NCI-H524 (cell line): ENCODE data around the gene FANK1.
"Not testable (repeated sequence)": the region's sequence is repeated elsewhere in the genome, so short reads cannot be mapped to it uniquely, and the experiment has no call there.

ENCODE experiments used
- DNase-seq, 2 experiments: peaks; one replicate each; lab custom pipeline; 2025; lab: John Stamatoyannopoulos, UW

FANK1 gene

DNA sequence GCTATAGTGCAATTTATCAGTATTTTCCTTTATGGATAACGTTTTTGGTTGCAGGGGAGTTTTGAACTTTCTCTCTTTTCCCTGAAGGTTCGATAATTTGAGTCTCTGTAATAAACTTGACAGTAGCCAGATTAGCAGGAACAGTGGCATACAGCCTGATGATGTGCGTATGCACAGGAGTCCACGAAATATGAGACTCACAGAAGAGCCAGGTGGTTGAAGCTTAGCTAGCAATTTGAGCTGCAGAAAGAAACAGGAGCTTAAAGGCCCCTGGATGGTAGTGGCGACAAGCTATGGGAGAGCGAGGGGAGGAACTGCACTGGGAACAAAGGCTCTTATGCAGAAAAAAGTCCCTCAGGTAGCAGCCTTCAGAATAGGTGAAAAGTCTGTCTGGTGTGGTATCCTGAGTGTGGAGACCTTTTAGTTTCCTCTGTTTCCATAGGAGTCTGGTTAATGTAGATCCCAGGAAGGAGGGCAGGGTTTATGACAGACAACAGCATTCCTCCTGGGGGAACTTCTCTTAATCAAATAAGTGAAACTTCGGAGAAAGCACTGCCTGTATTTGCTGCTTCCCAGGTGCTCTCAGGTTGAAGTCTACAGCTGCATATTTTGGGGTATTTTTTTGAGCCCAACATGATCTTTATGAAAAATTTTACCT is 32.7 kb downstream of the FANK1 start:
- DNase-seq: peak in 1 of 2 experiments; percentile 65

DNA sequence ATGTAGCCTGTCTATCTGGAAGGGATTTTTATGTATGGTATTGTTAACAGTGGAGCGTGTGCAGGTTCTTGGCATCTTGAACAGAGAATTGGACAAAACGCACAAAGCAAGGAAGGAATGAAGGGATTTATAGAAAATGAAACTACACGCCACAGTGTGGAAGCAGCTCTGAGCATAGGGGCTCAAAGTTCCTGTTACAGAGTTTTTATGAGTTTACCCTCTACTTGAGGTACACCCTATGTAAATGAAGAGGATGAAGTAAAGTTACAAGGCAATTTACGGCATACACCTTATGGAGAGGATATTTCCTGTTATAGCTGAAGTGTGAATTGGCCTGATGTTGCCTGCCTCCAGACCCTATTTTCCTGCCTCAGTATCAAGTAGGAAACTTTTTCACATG is 33.3 kb downstream of the FANK1 start:
- DNase-seq: no peak

DNA sequence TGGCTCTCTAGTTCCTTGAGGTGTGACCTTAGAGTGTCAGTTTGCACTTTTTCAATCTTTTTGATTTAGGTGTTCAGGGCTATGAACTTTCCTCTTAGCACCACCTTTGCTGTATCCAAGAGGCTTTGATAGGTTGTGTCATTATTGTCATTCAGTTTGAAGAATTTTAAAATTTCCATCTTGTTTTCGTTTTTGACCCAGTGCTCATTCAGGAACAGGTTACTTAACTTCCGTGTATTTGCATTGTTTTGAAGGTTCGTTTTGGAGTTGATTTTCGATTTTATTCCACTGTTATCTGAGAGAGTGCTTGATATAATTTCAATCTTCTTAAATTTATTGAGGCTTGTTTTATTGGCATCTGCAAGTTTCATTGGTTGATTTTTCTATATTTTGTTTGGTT is 37.3 kb downstream of the FANK1 start:
- no peak for DNase-seq

DNA sequence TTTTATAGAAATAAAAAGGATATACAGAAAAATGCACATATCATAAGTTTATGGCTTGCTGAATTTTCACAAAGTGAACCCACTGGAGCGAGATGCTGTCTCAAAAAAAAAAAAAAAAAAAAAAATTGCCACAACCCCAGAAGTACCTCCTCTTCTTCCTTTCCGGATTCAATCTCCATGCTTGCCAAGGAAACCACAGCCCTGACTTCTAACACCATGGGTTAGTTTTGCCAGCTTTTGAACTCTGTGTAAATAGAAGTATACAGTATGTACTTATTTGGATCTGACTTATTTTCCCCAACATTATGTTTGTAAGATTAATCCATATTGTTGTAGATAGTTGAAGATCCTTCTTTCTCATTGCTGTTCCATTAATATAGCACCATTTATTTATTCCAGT is 40.0 kb downstream of the FANK1 start:
- DNase-seq: no peak

DNA sequence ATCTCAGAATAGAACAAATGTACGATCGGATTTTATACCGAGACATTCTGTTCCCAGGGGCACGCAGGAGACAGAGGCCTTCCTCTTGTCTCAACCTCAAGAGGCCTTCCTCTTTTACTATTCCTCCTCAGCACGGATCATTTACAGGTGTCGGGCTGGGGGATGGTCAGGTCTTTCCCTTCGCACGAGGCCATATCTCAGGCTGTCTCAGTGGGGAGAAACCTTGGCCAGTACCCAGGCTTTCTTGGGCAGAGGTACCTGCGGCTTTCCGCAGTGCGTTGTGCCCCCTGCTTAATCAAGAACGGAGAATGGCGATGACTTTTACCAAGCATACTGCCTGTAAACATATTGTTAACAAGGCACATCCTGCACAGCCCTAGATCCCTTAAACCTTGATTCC is 44.2 kb downstream of the FANK1 start:
- DNase-seq: no peak

DNA sequence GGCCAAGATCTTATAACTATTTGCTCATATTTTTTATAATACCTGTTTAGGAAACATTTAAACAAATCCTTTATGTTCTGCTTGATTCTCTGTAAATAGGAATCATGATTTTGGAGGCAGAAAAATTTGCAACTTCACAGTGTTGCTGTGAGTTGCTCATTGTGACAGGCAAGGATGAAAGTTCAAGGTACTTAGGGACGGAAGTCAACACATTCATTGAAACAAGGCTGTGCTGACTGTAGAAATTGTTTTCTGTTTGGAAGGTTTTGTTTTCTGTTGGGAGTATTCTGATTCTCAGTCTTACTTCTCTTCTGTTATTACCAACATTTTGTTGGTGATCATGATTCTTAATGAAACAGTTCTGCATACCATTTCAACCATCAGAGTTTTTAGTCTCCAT is 54.9 kb downstream of the FANK1 start:
- DNase-seq: no peak

DNA sequence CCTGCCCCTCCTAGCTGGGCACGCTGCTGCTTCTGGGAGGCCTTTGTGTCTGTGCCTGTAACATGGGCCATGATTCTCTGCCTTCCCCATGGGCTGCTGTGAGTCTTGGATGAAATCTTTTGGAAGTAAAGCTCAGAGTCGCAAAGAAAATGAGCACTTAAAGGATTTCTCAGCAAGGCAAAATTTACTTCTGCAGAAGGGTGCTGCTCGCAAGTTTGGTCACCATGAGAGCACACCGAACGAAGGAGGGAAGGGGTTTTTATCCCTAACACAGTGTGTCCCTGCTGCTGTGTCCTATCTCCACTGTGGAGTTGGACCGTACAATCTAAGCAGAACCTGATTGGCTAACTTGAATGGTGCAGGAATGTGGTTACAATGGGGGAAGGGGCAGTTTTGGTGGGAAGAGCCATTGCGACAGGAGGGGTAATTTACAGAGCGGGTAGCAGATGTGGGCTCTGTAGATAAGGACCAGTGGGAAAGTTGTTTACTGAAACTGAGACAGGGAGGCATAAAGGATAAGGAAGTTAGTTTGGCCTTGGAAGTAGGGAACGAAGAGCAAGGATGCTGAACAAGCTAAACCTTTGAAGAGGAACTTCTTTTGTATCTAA is 57.5 kb downstream of the FANK1 start:
- no peak for DNase-seq

DNA sequence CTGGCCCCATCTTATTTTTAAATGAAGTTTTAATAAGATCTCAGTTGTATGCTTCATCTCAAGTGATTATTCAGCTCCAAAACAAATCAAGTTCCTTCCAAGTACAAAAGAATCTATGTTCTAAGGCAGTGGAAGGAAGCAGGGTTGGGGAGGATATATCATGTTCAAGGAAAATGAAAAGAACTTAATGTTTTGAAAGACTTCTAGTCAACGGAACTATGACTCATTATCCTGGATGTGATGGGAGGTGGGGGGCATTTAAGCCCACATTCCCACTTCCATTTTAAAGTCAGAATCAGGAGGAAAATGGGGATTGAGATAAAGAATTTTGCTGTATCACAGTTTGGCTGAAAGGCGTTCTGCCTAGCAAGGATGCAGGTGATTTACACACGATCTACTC is 59.4 kb downstream of the FANK1 start:
- no peak for DNase-seq

DNA sequence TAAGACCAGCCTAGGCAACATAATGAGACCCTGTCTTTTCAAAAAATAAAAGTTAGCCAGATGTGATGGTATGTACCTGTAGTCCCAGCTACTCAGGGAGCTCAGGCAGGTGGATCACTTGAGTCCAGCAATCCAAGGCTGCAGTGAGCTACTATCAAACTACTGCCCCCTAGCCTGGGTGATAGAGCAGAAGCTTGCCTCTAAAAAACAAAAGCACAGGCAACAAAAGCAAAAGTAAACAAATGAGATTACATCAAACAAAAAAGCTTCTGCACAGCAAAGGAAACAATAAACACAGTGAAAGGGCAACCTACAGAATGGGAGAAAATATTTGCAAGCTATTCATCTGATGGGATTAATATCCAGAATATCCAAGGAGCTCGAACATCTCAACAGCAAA is 65.4 kb downstream of the FANK1 start:
- no peak for DNase-seq

DNA sequence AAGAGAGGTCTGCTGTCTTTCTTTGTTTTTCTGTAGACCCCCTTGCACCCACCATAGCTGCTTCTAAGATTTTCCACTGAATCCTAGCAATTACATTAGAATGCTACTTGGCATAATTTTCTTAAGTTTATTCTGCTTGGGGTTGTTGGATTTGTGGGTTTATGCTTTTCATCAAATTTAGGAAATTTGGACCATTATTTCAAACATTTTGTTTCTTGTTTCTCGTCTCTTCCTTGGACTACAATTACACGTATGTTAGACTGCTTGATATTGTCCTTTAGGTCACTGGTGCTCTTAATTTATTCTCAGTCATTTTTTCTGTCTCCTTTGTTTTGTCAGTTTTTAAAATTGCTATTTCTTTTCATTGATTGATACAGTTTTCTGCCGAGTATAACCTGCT is 65.8 kb downstream of the FANK1 start:
- no peak for DNase-seq

DNA sequence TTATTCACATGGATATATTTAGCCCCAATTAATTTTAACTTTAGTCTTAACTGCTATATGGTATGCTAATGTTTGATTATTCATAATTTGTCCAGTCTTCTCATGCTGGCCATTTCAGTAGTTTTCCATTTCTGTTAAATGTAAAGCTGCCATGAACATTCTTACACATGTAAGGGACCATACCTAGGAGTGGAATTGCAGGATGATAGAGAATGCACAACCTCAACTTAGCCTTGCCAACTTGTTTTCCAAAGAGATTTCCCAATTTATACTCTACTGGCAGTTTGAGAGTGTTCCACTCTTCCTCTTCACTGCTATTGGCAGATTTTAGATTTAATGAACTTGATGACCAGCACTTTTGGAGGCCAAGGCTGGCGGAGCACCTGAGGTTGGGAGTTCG is 68.2 kb downstream of the FANK1 start:
- DNase-seq: no peak

DNA sequence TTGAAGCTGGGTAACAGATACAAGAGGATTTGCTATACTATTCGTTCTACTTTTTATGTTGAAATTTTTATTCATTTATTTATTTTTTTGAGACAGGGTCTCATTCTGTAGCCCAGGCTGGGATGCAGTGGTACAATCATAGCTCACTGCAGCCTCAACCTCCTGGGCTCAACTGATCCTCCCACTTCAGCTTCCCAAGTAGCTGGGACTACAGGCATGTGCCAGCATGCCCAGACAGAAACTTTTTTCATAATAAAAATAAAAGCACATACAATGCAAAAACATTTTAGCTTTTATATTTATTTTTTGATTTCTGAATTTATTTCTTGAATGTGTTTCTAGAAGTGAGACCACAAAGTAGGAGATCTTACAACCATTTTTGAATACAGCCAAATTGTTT is 71.2 kb downstream of the FANK1 start:
- no peak for DNase-seq

DNA sequence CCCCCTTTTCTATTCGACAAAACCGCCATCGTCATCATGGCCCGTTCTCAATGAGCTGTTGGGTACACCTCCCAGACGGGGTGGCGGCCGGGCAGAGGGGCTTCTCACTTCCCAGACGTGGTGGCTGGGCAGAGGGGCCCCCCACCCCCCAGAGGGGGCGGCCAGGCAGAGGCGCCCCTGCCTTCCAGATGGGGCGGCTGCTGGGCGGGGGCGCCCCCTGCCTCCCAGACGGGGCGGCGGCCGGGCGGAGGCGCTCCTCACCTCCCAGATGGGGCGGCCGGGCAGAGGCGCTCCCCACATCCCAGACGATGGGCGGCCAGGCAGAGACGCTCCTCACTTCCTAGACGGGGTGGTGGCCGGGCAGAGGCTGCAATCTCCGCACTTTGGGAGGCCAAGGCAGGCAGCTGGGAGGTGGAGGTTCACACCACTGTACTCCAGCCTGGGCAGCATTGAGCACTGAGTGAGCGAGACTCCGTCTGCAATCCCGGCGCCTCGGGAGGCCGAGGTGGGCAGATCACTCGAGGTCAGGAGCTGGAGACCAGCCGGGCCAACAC is 73.8 kb downstream of the FANK1 start:
- not testable (repeated sequence) for DNase-seq

DNA sequence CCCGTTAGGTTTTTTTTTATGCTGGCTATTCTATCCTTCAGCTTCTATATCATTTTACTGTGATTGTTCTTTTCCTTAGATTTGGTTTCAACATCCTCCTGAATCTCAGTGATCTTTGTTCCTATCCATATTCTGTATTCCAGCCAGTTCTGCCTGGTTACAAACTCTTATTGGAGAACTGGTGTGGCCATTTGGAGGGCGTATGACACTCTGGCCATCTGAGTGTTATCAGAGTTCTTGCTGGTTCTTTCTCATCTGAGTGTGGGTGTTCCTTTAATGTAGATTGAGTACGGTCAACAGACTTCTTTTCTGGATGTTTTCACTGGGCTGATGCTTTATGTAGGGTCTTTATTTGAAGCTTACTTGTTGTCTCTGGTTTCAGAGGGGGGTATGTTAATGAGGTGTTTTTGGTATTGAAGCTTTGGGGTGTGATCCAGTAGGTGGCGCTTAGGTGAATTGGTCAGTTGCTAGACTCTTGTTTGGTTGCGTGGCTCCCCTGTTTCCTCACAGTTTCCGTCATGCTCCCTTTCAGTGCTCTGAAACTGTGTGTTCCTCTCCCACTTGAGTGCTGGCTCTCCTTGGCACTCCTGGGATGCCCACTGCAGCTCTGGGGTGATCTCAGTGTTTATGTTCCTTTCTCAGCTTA is 80.7 kb downstream of the FANK1 start:
- no peak for DNase-seq

DNA sequence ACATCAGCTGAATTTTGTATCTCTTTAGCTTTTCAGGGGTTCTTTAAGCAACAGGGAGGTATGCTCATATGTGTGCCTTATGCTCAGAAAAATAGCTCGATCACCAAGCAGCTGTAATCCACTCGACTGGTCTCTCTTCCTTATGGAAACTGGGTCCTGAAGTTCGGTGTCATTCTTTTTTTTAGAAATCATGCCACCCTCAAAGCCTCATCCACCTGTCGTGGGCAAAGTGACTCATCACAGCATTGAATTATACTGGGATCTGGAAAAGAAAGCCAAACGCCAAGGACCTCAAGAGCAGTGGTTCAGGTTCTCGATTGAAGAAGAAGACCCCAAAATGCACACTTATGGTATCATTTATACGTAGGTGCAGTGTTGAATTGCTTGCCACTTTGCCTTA is 83.6 kb downstream of the FANK1 start:
- no peak for DNase-seq

DNA sequence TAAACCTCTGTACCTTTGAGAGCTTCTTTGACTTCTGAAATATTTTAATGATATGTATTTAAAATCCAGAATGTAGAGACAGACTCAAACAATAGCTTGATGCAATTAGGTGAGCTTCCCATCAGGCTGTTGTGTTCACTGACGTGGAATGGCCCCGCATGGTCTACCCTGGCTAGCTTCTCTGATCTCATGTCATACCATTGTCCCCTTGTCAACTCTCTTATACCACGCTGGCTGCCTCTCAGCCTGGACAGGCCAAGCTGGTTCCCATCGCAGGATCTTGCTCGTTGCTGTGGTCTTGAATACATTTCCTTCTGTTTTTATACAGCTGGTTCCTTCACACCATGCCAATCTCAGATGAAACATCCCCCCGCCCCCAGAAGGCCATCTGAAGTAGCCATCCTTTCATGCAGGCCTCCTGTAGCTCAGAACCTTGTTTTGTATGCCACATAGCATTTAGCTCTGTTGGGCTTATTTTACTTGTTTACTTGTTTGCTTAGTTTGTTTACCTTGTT is 84.2 kb downstream of the FANK1 start:
- no peak for DNase-seq

DNA sequence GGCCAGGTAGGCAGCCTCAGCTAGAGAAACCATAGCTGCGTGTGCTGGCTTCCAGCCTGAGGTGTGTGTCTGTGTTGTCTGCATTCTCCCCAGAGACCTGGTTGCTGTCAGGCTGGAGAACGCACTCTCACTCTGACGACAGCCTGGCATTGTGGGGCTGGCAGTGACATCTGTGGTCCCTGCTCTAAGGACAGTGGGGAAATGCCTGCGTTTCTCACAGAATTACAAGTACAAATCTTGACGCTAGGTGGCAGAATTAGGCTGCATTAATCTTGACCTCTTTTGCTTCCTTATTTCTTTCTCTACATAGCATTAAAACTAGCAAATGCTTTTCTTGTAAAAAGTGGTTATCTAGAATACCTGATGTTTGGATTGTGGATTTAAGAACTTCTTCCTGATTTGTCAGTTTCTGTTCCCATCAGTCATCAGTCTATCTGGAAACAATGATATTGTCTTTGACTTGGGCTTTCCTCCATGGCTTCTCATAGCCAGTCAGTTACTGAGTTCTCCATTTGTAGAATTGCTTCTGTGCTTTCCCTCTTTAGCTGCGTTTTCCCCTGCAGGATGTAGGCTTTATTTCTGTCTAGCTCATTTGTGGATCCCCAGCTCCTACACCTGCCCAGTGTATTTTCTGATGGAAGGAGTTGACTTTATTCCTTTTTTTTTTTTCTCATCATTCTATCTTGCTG is 86.0 kb downstream of the FANK1 start:
- DNase-seq: peak; percentile 36 to 59

DNA sequence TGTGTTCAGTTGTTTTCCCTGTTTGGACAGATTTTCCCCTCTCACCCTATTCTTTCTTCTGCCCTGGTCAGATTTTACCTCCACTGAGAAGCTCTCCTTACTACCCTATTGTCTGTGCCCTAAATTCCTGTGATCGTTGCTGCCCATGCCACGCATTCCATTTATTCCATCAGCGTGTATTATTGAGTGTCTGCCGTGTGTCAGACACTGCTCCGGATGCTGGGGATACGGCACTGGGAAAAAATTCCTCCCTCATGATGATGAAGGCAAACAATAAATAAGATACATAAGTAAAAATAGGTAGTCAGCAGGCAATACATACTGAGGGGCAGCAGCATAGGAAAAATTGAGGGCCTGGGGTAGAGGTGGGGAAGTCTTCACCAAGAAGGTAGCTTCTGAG is 86.8 kb downstream of the FANK1 start:
- no peak for DNase-seq

DNA sequence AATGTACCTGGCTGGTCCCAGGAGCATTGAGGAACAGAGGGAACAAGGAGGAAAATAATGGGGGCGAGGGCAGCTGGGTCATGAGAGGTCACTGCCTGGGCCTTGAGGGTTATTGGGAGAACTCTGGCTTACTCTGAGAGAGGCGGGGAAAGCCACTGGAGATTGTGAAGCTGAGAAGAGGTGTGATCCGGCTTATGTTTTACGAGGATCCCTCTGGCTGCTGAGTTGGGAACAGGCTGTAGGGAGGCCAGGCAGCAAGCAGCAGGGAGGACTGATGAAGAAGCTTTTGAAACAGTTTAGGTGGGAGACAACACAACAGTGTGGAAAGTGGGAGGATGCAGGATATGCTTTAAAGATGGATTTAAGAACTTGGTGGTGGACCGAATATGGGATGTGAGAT is 87.3 kb downstream of the FANK1 start:
- DNase-seq: peak in 1 of 2 experiments; percentile 0

DNA sequence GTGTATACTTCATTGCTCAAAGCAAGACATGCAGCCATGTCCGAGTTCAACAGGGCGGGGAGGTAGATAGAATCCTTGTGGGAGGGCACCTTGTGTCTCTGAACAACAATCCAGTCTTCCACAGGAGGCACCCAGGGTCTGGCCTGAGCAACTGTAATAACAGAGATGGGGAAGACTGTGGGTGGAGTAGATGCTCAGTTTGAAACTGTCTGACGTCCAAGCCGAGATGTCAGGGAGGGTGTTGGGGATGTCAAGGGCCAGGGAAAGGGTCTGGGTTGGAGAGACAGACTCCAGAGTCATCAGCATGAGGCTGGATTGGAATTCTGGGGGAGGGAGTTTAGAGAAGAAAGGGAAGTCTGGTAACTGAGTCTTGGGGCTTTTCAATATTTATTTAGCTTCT is 88.0 kb downstream of the FANK1 start:
- DNase-seq: no peak

DNA sequence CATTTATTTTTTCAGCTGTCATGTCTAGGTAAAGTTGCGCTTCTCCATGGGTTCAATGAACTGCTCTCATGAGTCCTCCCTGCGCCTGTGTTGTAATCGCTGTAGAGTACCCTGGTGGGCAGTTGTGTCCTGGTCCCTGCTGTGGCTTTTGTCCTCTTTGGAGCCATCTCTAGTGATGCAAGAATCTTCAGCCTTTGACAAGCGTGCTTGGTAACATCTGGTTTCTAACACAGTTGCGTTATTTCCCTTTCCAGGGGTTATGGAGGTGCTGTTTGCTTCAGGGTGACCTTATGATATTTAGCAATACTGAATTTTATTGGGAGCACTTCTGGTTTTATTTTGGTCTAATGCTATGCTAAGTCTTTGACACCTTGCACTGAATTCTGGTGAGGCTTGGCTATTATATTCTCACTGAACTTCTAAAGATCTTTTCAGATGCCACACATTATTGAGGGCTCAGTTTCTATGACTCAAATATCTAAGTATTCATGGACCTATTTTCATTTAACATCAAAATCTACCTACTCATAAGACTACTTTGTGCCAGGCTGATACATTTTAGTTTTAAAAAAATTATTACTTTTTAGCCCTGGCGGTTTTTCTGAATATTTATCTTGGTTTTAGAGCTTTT is 88.6 kb downstream of the FANK1 start:
- no peak for DNase-seq
